ENCODE results near the gene BCL2A1. TPM values are rescaled to one million over a fixed set of nuclear protein-coding genes. Genes with fewer than 3 reads are reported as not detected.

BCL2A1 gene
- total RNA-seq, 2 experiments from 2014 or later, result 23.1 to 26.3 TPM

GRCh38 chr15:80007532-80007931, 36.5 kb upstream of the BCL2A1 start:
- POLR2A ChIA-PET, result no interaction called here
- H3K27ac Mint-ChIP-seq, result no peak overlapping the region
- DNase-seq (no peak), ATAC-seq (no peak)
- no peak overlapping the region for H3K4me3 Mint-ChIP-seq
- CTCF ChIA-PET, result no interaction called here
- no peaks in the 10 kb centered on the region for H3K4me1 Mint-ChIP-seq (ENCODE audit: low read depth)
- H3K9me3 Mint-ChIP-seq (ENCODE audit: insufficient read depth), result no peaks in the 10 kb centered on the region
- H3K36me3 Mint-ChIP-seq (ENCODE audit: low read depth), result no peaks in the 10 kb centered on the region
- H3K27me3 Mint-ChIP-seq (ENCODE audit: low read depth), result peaks cover 2% of the 10 kb centered on the region

GRCh38 chr15:80006946-80007345, 36.0 kb upstream of the BCL2A1 start:
- CTCF ChIA-PET, result no interaction called here

DNA sequence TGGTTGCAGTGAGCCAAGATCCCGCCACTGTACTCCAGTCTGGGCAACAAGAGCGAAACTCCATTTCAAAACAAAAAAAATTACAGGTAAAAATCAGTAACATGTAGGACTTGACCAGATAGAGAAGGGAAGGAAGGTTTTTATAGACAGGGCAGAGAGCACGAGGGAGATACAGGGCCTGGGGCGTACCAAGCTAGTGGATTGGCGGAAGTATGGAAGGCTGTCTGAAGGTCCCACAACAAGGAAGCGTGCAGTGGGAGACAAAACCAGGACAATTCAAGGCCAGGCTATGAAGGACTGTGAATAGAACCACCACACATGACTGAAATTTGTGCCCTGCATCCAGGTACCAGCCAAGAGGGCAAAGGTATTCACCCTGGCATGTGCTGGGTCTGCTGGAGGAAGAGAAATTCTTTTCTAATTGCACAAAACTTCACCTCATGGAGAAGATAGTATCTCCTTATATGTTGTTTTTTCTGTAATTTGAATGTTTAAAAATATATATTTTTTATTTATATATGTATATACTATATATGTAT, 33.0 kb upstream of the BCL2A1 start:
- ChIA-PET CTCF (interaction anchor here (2.3 kb wide), 1 partner anchor 11 kb away, joined by 6 read pairs; no protein-coding TSS in a partner anchor), POLR2A (no interaction called here)
- ATAC-seq (no peak), DNase-seq (no peak)
- H3K4me3 Mint-ChIP-seq, result no peak overlapping the region
- H3K9me3 Mint-ChIP-seq (ENCODE audit: insufficient read depth), result no peaks in the 10 kb centered on the region
- no peaks in the 10 kb centered on the region for H3K4me1 Mint-ChIP-seq (ENCODE audit: low read depth)
- H3K36me3 Mint-ChIP-seq (ENCODE audit: low read depth), result no peaks in the 10 kb centered on the region
- peaks cover 4% of the 10 kb centered on the region for H3K27me3 Mint-ChIP-seq (ENCODE audit: low read depth)
- no peak overlapping the region for H3K27ac Mint-ChIP-seq

More at GRCh38 chr15:80006946-80007345, 36.0 kb upstream of the BCL2A1 start:
- H3K4me3 Mint-ChIP-seq, result no peak overlapping the region
- peaks cover 1% of the 10 kb centered on the region for H3K27me3 Mint-ChIP-seq (ENCODE audit: low read depth)
- H3K36me3 Mint-ChIP-seq (ENCODE audit: low read depth), result no peaks in the 10 kb centered on the region
- ATAC-seq (no peak), DNase-seq (no peak)
- no peaks in the 10 kb centered on the region for H3K4me1 Mint-ChIP-seq (ENCODE audit: low read depth)
- no peak overlapping the region for H3K27ac Mint-ChIP-seq
- POLR2A ChIA-PET, result interaction anchor here (0.6 kb wide), 1 partner anchor 84 kb away, joined by 4 read pairs; no protein-coding TSS in a partner anchor
- H3K9me3 Mint-ChIP-seq (ENCODE audit: insufficient read depth), result no peaks in the 10 kb centered on the region

GRCh38 chr15:80003171-80003570, 32.2 kb upstream of the BCL2A1 start:
- H3K27me3 Mint-ChIP-seq (ENCODE audit: low read depth), result peaks cover 4% of the 10 kb centered on the region
- DNase-seq (no peak), ATAC-seq (no peak)
- POLR2A ChIA-PET, result no interaction called here
- H3K4me3 Mint-ChIP-seq, result no peak overlapping the region
- H3K36me3 Mint-ChIP-seq (ENCODE audit: low read depth), result no peaks in the 10 kb centered on the region
- H3K27ac Mint-ChIP-seq, result no peak overlapping the region
- CTCF ChIA-PET, result interaction anchor here (2.3 kb wide), 1 partner anchor 10 kb away, joined by 6 read pairs; no protein-coding TSS in a partner anchor
- H3K9me3 Mint-ChIP-seq (ENCODE audit: insufficient read depth), result no peaks in the 10 kb centered on the region
- H3K4me1 Mint-ChIP-seq (ENCODE audit: low read depth), result no peaks in the 10 kb centered on the region

DNA sequence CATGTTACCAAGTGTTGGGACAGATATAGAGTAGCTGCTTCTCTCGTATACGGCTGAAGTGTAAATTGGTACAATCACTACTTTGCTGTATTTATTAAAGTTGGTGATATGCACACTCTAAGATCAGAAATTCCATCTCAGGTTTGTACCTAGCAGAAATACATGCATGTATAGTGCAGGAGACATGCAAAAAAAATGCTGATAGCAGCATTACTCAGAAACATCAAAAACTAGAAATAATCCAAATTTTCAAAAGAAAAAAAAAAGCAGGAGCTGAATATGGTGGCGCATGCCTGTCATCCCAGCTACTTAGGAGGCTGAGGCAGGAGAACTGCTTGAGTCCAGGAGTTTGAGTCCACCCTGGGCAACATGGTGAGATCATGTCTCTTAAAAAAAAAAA, 31.3 kb upstream of the BCL2A1 start:
- no peaks in the 10 kb centered on the region for H3K36me3 Mint-ChIP-seq (ENCODE audit: low read depth)
- CTCF ChIA-PET, result interaction anchor here (2.3 kb wide), 1 partner anchor 9 kb away, joined by 6 read pairs; no protein-coding TSS in a partner anchor
- no peak for ATAC-seq
- no peak overlapping the region for H3K27ac Mint-ChIP-seq
- POLR2A ChIA-PET, result no interaction called here
- no peak for DNase-seq
- no peak overlapping the region for H3K4me3 Mint-ChIP-seq
- peaks cover 4% of the 10 kb centered on the region for H3K27me3 Mint-ChIP-seq (ENCODE audit: low read depth)
- no peaks in the 10 kb centered on the region for H3K9me3 Mint-ChIP-seq (ENCODE audit: insufficient read depth)
- H3K4me1 Mint-ChIP-seq (ENCODE audit: low read depth), result no peaks in the 10 kb centered on the region

GRCh38 chr15:79994615-79995014, 23.6 kb upstream of the BCL2A1 start:
- no peaks in the 10 kb centered on the region for H3K36me3 Mint-ChIP-seq (ENCODE audit: low read depth)
- ChIA-PET CTCF (interaction anchor here (0.7 to 1.3 kb wide), 5 partner anchors 99 to 948 kb away, joined by 3 to 5 read pairs (median 3); no protein-coding TSS in a partner anchor), POLR2A (no interaction called here)
- H3K27ac Mint-ChIP-seq, result no peak overlapping the region
- H3K4me1 Mint-ChIP-seq (ENCODE audit: low read depth), result peaks cover 3% of the 10 kb centered on the region
- peaks cover 7% of the 10 kb centered on the region for H3K27me3 Mint-ChIP-seq (ENCODE audit: low read depth)
- no peak overlapping the region for H3K4me3 Mint-ChIP-seq
- H3K9me3 Mint-ChIP-seq (ENCODE audit: insufficient read depth), result no peaks in the 10 kb centered on the region
- DNase-seq (no peak), ATAC-seq (no peak)

DNA sequence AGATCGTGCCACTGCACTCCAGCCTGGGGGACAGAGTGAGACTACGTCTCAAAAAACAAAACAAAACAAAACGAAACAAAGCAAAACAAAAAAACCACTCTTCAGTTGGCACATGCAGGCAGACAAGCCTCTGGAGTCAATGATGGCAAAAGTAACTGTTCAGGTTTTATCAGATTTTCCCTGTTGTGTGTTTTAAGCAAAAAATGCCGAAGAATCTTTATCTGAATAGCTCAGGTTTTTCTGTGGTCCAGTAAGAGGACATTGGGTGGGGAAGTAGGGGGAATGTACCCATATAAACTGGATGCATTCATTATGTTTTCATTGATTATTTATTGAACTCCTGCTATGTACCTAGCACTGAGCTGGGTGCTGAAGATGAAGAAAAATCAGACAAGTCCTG, 20.8 kb upstream of the BCL2A1 start:
- H3K27ac Mint-ChIP-seq, result no peak overlapping the region
- ChIA-PET POLR2A (interaction anchor here (2.1 kb wide), 1 partner anchor 21 kb away, joined by 7 read pairs; the partner anchor contains the start of gene BCL2A1), CTCF (interaction anchor here (1.3 to 3.7 kb wide), 9 partner anchors 10 to 141 kb away, joined by 3 to 45 read pairs (median 6); partner anchors contain the start of genes BCL2A1 and MTHFS)
- DNase-seq (no peak), ATAC-seq (no peak)
- H3K4me1 Mint-ChIP-seq (ENCODE audit: low read depth), result peaks cover 3% of the 10 kb centered on the region
- no peak overlapping the region for H3K4me3 Mint-ChIP-seq
- H3K36me3 Mint-ChIP-seq (ENCODE audit: low read depth), result no peaks in the 10 kb centered on the region
- H3K9me3 Mint-ChIP-seq (ENCODE audit: insufficient read depth), result no peaks in the 10 kb centered on the region
- peaks cover 11% of the 10 kb centered on the region for H3K27me3 Mint-ChIP-seq (ENCODE audit: low read depth)

- peaks cover 3% of the 10 kb centered on the region for H3K4me1 Mint-ChIP-seq (ENCODE audit: low read depth)
- CTCF ChIA-PET, result interaction anchor here (1.7 to 3.7 kb wide), 2 partner anchors 108 to 137 kb away, joined by 4 to 45 read pairs; no protein-coding TSS in a partner anchor
- POLR2A ChIA-PET, result no interaction called here
- ATAC-seq, result no peak
- H3K27me3 Mint-ChIP-seq (ENCODE audit: low read depth), result peaks cover 11% of the 10 kb centered on the region
- H3K27ac Mint-ChIP-seq, result no peak overlapping the region
- H3K36me3 Mint-ChIP-seq (ENCODE audit: low read depth), result no peaks in the 10 kb centered on the region
- DNase-seq, result no peak
- H3K4me3 Mint-ChIP-seq, result no peak overlapping the region
- no peaks in the 10 kb centered on the region for H3K9me3 Mint-ChIP-seq (ENCODE audit: insufficient read depth)
Observed at GRCh38 chr15:79990997-79991334, 20.0 kb upstream of the BCL2A1 start.

DNA sequence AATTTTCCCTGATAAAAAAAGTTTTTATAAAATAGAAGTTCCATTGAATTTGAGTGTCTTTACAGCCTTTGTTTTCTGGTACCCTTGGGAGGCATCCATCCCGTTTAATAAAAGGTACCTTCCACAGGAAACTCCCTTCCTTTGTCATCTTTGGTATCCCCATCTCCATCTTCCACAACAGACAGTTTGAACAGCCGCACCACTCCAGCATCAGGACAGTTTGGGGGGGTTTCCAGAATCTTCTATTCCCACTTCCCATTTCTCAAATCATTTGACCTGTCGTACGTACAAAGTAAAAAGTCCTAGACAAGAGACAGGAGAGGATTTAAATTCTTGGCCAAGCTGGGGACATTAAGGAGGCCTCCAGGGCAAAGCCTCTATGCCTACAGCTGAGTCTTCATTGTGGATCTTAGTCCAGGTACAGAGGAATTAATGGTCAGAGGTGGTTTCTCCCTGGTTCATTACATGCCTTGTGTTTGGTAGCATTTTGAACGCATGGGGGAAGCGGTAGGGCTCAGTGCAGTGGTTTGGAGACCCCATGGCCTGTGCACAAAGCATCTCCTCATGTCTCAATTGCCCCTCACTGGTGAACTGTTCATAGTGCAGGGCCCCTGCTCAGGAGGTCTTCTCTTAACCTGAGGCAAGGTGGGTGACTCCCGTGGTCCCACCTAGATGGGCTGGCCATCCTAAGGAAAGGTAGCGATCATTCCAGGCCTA, 19.4 kb upstream of the BCL2A1 start:
- peaks cover 11% of the 10 kb centered on the region for H3K27me3 Mint-ChIP-seq (ENCODE audit: low read depth)

GRCh38 chr15:79989682-79990081, 18.7 kb upstream of the BCL2A1 start:
- Mint-ChIP-seq H3K4me3 (no peak overlapping the region), H3K36me3 (ENCODE audit: low read depth) (no peaks in the 10 kb centered on the region), H3K27me3 (ENCODE audit: low read depth) (peaks cover 9% of the 10 kb centered on the region), H3K27ac (no peak overlapping the region), H3K9me3 (ENCODE audit: insufficient read depth) (no peaks in the 10 kb centered on the region), H3K4me1 (ENCODE audit: low read depth) (peaks cover 3% of the 10 kb centered on the region)
- ATAC-seq (no peak), DNase-seq (no peak)
- POLR2A ChIA-PET, result interaction anchor here (0.7 kb wide), 2 partner anchors 66 to 94 kb away, joined by 3 to 4 read pairs; no protein-coding TSS in a partner anchor
- CTCF ChIA-PET, result interaction anchor here (0.7 to 2.3 kb wide), 2 partner anchors 136 to 183 kb away, joined by 3 to 10 read pairs; no protein-coding TSS in a partner anchor

More for the DNA sequence above, 19.4 kb upstream of the BCL2A1 start:
- no peak overlapping the region for H3K4me3 Mint-ChIP-seq
- no peak for ATAC-seq
- no peak overlapping the region for H3K27ac Mint-ChIP-seq
- H3K4me1 Mint-ChIP-seq (ENCODE audit: low read depth), result peaks cover 3% of the 10 kb centered on the region
- ChIA-PET POLR2A (no interaction called here), CTCF (interaction anchor here (2.3 to 3.7 kb wide), 2 partner anchors 136 to 137 kb away, joined by 10 to 45 read pairs; no protein-coding TSS in a partner anchor)
- no peak for DNase-seq
- H3K36me3 Mint-ChIP-seq (ENCODE audit: low read depth), result no peaks in the 10 kb centered on the region
- H3K9me3 Mint-ChIP-seq (ENCODE audit: insufficient read depth), result no peaks in the 10 kb centered on the region

DNA sequence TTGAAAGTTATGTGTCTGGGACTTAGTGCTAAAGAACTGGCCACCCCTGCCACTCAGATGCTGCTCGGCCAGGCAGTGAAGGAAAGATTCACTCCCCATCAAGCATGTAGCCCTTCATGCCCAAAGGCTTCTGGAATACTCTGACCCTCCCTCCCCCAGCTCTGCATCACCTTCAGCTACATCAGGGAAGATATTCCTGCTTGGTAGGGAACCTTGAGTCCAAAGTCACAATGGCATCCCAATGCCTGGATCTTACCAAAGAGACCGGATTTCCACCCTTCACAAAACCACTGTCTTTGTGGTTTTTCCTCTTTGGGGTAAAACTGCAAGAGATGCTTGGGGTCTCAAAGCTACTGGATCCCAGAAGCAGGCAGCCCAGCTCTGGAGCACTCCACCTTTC, 18.2 kb upstream of the BCL2A1 start:
- Mint-ChIP-seq H3K27ac (no peak overlapping the region), H3K36me3 (ENCODE audit: low read depth) (no peaks in the 10 kb centered on the region), H3K27me3 (ENCODE audit: low read depth) (peaks cover 7% of the 10 kb centered on the region), H3K4me3 (no peak overlapping the region), H3K9me3 (ENCODE audit: insufficient read depth) (no peaks in the 10 kb centered on the region), H3K4me1 (ENCODE audit: low read depth) (peaks cover 3% of the 10 kb centered on the region)
- no peak for ATAC-seq
- ChIA-PET CTCF (interaction anchor here (0.7 to 2.3 kb wide), 2 partner anchors 135 to 184 kb away, joined by 3 to 10 read pairs; no protein-coding TSS in a partner anchor), POLR2A (interaction anchor here (0.7 kb wide), 2 partner anchors 65 to 93 kb away, joined by 3 to 4 read pairs; no protein-coding TSS in a partner anchor)
- no peak for DNase-seq

All from activated CD8-positive, alpha-beta T cell treated with anti-CD3 and anti-CD28 coated beads, Interleukin-2, amount 10 ng/mL, durations not matched to agents 7 days and 5 days (primary cell).